ENCODE results near the gene DIAPH3.

DIAPH3 gene

GRCh38 chr13:60019119-60019993, 144.4 kb downstream of the DIAPH3 start:
- no peak for FAIRE-seq

GRCh38 chr13:60018536-60018935, 145.2 kb downstream of the DIAPH3 start:
- FAIRE-seq, result no peak

GRCh38 chr13:60016229-60016628, 147.5 kb downstream of the DIAPH3 start:
- FAIRE-seq, result no peak

GRCh38 chr13:60013166-60013565, 150.6 kb downstream of the DIAPH3 start:
- no peak for FAIRE-seq

GRCh38 chr13:60012488-60012887, 151.2 kb downstream of the DIAPH3 start:
- FAIRE-seq, result no peak

GRCh38 chr13:60009300-60010253, 154.2 kb downstream of the DIAPH3 start:
- FAIRE-seq, result peak; percentile 5

- no peak for FAIRE-seq
Measured at GRCh38 chr13:60001889-60002288, 161.8 kb downstream of the DIAPH3 start.

- FAIRE-seq, result no peak
Measured at GRCh38 chr13:60000976-60001375, 162.8 kb downstream of the DIAPH3 start.

- FAIRE-seq, result no peak
Measured at GRCh38 chr13:60000081-60000480, 163.6 kb downstream of the DIAPH3 start.

- FAIRE-seq, result no peak
Measured at GRCh38 chr13:59997976-59998375, 165.8 kb downstream of the DIAPH3 start.

GRCh38 chr13:59996461-59996980, 167.2 kb downstream of the DIAPH3 start:
- no peak for FAIRE-seq

- FAIRE-seq, result no peak
Measured at GRCh38 chr13:59991395-59991794, 172.3 kb downstream of the DIAPH3 start.

GRCh38 chr13:59982631-59983382, 180.9 kb downstream of the DIAPH3 start:
- no peak for FAIRE-seq

- no peak for FAIRE-seq
Measured at GRCh38 chr13:59979589-59979988, 184.1 kb downstream of the DIAPH3 start.

- no peak for FAIRE-seq
Measured at GRCh38 chr13:59978862-59979261, 184.9 kb downstream of the DIAPH3 start.

GRCh38 chr13:59976856-59977255, 186.9 kb downstream of the DIAPH3 start:
- no peak for FAIRE-seq

- FAIRE-seq, result no peak
Measured at GRCh38 chr13:59975807-59976435, 187.8 kb downstream of the DIAPH3 start.

GRCh38 chr13:59970847-59971246, 192.9 kb downstream of the DIAPH3 start:
- no peak for FAIRE-seq

- no peak for FAIRE-seq
Measured at GRCh38 chr13:59963827-59964226, 199.9 kb downstream of the DIAPH3 start.

- FAIRE-seq, result no peak
Measured at GRCh38 chr13:59963383-59963782, 200.3 kb downstream of the DIAPH3 start.

- no peak for FAIRE-seq
Measured at GRCh38 chr13:59962343-59962742, 201.4 kb downstream of the DIAPH3 start.

GRCh38 chr13:59960683-59961082, 203.0 kb downstream of the DIAPH3 start:
- no peak for FAIRE-seq
